Activated T-cell treated with anti-CD3 and anti-CD28 coated beads for 48 hours (primary cell): Measurements from ENCODE around the gene RACK1.
A peak's percentile ranks its signal among the peaks of the same experiment; 100 is the strongest.
"Not testable (repeated sequence)": the region's sequence is repeated elsewhere in the genome, so short reads cannot be mapped to it uniquely, and the experiment has no call there.

Source experiments
- DNase-seq: peaks from one replicate; pipeline ENCODE4 v3.0.0-alpha.2; 2020; ENCODE audit warnings: low read depth

The RACK1 gene

GRCh38 chr5:181243564-181244343 is at the start of gene RACK1:
RACK1 (minus strand) TSS chr5:181243906; CDS start chr5:181243800, 106 bp downstream.
- peak; percentile 79 for DNase-seq

DNA sequence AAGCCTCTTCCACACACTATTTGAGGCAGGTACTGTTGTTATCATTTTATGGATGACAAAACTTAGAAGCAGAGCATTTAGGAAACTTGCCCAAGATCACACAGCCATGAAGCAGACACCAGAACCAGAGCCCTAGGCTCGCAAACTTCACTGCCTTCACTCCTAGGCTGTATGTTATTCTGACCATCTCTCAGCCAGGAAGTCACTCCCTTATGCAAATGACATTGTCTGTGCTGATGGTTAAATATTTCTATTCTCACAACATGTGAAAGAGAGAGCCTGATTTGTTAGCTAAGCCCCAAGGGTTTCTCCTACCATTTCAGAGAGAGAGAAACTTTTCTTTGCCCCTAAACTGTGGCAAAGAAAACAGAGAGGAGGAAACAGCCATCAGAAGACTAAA is 43.6 kb upstream of the RACK1 start:
- not testable (repeated sequence) for DNase-seq

- not testable (repeated sequence) for DNase-seq
Observed at GRCh38 chr5:181285962-181286705, 42.4 kb upstream of the RACK1 start.

- not testable (repeated sequence) for DNase-seq
Observed at GRCh38 chr5:181283841-181284755, 40.4 kb upstream of the RACK1 start.

DNA sequence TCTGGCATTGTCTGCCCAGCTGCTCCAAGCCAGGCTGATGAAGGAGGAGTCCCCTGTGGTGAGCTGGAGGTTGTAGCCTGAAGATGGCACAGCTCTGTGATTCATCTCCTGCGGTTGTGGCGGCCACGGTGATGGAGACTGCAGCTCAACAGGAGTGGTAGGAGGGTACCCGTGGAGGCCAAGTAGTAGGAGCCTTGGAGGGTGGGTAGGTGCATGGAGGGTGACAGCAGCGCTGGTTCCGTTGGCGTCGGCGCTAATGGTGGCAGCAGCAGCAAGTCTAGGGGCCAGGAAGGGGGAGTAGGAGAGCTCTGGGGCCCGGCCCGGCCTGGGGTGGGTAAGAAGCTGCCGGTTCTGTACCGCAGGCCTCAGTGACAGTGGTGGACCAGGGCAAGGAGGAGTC is 39.6 kb upstream of the RACK1 start:
- DNase-seq: no peak

DNA sequence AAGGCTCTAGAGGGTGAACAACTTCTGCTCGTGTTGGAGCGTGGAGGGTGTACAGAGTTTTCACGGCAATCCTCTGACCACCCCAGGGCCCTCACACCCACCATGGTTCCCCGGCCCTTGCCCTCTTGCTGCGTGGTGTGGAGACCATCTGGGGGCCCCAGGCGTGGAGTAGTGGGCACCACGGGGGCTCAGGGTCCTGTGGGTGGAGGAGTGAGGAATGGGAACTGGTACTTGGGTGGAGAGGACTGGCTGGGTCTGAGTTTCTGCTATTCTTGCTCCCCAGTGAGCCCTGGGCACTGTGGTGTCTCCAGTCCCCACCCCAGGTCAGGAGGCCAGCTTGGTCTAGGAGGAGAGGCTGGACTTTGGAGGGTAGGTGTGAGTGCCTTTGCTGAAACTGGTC is 39.2 kb upstream of the RACK1 start:
- DNase-seq: no peak

DNA sequence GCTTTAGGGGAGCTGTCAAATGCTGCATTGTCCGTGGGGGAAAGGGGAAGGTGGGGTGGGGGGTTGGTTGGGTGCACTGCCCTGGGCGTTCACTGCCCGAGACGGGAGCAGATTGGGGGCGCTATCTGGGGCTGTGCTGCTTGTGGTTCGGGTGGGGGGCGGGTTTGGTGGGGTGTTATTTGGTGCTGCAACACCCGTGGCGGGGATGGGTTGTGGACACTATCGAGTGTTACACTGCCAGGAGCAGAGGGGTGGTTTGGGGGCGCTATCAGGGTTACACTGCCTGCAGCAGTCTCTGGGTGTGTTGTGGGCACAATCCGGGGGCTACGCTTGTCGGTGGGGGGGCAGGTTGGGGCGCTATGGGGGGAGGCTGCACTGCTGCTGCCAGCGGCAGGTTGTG is 38.7 kb upstream of the RACK1 start:
- DNase-seq: not testable (repeated sequence)

DNA sequence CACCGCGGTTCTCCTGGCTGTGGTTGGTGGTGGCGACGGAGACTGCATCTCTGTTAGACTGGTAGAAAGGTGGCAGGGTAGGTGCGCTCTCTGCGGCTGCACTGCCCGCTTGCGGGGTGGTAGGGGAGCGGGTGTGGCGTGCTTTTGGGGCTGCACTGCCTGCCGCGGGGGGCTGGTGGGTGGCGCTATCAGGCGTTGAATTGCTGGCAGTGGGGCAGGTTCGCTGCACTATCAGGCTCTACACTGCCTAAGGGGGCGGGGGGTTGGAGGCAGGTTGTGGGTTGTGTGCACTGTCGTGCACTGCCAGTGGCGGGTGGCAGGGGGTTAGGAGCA is 38.2 kb upstream of the RACK1 start:
- DNase-seq: no peak

DNA sequence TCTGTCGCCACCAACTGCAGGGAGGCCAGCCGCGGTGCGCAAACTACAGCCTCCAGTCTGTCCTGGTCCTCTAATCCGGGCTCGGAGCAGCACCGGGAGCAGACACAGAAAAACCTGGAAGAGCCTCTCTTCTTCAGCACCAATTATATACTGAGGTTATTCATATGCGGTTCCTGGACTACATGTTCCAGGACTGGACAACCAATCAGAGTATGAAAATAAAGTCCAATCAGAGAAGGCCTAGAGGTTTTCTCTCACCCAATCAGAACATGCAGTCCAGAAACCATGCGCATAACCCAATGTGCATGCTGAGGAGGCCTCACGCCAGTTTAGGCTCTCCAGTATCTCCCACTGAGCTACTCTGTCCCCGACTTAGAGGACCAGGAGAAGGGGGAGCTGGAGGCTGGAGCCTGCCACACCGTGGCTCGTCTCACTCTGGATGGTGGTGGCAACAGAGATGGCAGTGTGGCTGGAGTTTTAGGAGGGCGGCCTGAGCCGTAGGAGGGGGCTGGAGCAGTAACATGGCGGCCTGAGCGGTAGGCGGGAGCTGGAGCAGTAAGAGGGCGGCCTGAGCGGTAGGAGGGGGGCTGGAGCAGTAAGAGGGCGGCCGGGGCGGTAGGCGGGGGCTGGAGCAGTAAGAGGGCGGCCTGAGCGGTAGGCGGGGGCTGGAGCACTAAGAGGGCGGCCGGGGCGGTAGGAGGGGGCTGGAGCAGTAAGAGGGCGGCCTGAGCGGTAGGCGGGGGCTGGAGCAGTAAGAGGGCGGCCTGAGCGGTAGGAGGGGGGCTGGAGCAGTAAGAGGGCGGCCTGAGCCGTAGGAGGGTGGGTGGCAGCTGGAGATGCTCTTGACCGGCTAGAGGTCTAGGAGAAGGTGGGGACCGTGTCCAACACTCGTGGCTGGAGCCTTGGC is 37.6 kb upstream of the RACK1 start:
- no peak for DNase-seq

DNA sequence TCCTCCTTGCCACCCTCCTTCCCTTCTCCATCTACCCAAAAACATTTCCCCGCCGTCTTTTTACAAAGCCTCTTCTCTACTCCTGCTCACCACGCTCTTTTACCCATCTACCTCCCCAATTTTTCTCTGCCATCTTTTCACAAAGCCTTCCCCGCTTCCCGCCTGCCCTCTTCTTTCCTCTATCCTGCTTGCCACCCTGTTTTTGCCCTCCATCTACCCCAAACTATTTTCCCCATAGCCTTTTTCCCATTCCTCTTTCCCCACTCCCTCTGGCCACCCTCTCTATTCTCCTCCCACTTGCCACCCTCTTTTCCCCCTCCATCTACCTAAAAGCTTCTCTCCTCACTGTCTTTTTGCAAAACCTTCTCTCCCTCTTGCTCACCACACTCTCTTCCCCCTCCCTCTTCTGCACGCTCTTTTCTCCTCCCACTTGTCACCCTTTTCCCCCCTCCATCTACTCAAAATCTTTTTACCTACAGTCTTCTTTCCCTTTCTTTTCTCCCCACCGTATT is 36.6 kb upstream of the RACK1 start:
- no peak for DNase-seq

DNA sequence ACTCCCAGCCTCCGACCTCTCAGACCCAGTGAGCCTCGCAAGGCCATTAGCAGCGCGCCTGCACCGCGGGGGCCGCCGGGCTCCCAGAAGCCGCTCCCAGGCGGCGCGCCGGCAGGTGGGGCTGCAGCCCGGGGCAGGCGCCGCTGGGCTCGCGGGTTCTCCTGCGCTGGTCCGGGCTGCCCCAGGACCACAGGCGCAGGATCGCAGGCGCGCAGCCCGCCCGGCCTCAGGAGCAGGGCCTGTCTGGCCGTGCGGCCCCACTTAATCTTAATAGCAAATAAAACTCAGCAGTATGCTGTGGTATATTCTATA is 29.7 kb upstream of the RACK1 start:
- DNase-seq: peak; percentile 18

- DNase-seq: no peak
Observed at GRCh38 chr5:181271081-181271480, 27.4 kb upstream of the RACK1 start.

- not testable (repeated sequence) for DNase-seq
Observed at GRCh38 chr5:181267907-181268306, 24.2 kb upstream of the RACK1 start.

GRCh38 chr5:181267291-181267904 is 23.7 kb upstream of the RACK1 start:
- DNase-seq: not testable (repeated sequence)

DNA sequence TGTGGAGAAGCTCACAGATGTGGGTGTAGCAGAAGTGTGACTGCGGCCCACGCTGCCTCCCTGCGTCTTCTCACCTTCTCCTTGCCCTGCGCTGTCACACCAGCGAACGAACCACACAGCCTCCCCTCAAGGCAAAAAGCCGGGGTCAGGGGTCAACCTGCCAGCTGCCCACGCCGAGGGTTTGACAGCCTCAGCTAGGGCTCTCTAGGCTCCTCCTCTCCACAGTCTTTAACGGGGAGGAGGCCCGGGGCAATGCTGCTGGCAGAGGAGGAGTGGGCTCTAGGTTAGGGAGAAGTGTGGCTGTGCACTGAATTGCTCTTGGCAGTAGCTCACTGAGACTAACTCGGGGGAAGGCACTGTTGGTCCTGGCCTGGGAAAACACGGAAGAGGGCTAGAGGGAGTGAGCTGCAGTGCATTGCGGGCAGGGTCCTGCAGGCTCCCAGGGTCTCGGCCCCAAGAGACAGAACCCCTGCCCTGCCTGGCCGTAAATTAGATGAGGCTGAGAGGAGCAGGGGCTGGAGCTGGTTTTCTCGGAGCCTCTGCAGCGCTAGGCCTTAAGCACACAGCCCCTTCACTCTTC is 21.5 kb upstream of the RACK1 start:
- DNase-seq: no peak

- no peak for DNase-seq
Observed at GRCh38 chr5:181263633-181264032, 19.9 kb upstream of the RACK1 start.

DNA sequence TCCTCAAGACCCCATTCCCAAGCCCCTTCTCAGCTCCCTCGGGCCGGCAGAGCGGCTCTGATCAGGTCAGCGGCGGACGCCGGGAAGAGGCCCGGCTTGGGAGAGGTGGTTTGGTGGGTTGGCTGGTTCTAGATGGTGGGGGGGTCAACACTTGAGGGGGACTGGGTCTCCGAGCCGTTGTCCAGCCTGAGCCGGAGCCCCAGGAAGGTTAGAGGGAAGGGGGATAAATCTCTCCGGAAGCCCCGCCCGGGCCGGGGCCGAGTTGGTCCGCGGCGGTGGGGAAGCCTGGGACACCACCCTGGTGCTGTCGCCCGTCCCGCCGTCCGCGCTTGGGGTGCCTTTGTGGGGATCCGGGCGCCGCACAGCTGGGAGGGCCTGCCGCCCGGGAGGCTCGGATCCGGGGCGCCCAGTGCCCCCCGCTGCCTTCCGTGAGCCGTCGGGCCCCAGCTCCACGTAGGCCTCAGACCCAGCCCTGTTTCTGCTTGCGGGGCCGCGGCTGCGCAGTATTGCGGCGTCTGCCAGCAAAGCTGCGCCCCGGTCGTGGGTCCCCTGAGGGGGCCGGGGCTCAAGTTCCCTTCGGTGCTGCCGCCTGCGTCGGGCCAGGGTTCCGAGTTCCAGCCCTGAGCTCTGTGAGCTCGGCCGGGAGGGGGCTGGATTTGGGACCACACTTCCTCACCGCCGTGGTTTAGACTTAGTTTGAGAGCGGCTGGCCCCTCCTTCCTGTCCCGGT is 17.8 kb upstream of the RACK1 start:
- DNase-seq: peak; percentile 67

DNA sequence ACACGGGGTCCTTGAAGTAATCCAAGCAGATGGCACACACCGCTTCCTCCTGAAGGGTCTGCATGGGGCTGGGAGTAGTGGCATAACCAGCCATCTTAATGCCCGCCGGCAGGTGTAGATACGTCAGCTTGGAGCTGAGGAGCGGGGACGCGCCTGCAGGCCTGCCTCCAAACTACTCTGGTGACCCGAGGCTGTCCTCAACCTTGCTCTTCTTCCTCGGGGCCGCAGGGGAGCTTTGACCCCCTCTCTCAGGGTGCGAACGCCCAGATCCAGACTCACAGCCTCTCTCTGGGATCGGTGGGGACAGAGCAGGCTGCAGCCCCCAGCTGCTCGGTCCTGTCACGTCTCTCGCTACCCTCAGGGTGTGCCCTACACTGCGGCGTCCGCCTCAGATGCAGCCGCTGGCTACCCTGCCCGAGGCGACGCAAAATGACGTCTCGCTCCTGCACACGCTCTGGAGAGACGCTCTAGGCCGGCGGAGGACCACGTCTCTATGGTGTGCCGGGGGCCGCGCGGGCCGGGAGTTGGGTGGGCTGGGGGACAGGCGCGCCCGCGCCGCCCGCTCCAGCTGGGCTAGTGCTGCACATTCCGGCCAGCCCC is 17.1 kb upstream of the RACK1 start, which contains the start of gene TRIM52:
Gene TRIM52 (minus strand): TSS at position 424 of the 600 bp plus-strand sequence. CDS start 330 bp downstream, at position 94.
- DNase-seq: peak; percentile 85
